ENCODE data around the gene SGO2.
"Not testable (repeated sequence)": the region's sequence is repeated elsewhere in the genome, so short reads cannot be mapped to it uniquely, and the experiment has no call there.

The SGO2 gene

DNA sequence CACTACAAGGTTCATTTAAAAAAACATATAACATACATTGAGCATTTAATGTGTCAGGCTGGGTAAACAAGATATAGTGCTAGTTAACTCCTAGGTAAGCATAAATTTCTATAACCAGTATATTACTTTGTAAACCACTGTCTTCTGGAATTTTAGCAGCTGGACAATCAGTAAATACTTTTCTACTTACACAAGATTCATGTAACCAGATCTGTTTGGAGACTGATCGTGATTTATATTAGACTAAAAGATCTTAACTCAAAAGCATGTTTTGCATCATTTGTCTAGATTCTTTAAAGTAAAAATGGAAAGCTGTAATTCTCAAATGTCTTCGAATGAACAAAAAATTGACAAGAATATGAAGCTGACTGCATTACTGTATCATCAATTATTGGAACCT, 941 bp upstream of the SGO2 start:
- no peak for DNase-seq (ENCODE audit: low read depth)

DNA sequence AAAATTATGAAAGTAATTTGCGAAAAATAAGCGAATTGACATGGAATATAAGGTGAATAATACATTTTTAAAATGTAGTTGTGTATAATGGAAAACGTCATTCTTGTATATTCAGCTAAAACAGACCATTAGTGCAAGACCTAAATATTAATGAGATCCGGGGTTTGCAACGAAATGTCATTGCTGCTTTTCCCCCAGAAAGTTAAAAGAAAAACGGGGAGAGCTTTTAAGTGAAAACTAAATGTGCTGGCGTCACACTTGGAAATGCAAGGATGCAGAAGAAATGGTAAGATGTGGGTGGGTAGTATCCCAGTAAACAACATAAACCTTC, 491 bp upstream of the SGO2 start:
- DNase-seq (ENCODE audit: low read depth): no peak

DNA sequence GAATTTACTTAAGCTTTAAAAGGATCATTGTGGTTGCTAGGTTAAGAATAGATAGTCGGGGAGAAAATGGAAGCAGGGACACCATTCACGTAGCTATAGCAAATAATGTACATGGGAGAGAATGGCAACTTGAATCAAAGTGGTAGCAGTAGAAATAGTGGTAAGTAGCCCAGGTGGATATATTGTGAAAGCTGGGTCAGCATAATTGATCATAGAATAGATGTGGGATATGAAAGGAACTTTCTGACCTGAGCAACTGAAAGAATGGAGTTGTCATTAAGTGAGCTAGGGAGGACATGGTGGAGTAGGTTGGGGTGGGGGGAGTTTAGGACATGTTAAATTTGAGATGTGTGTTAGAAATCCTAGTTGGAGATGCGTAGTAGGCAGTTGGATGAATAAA, 2.2 kb downstream of the SGO2 start:
- no peak for DNase-seq (ENCODE audit: low read depth)

DNA sequence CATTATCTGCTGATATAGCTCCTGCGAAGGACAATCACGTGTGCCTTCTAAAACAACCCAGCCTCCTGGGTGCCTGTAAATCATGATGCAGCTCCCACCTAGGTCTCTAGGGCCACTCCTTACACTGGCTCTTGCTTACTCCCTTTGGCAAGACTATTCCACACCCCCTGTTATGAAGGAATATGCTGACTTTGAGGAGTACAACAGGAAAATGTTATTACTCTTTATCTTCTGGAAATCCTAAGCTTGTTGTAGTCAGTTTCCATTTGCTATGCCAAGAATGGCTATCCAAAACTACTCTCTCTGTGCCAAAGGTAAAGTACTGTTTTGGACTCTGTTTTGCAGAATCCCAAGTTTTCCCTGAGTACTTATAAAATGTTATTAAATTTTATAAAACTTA, 7.7 kb downstream of the SGO2 start:
- no peak for DNase-seq (ENCODE audit: low read depth)

DNA sequence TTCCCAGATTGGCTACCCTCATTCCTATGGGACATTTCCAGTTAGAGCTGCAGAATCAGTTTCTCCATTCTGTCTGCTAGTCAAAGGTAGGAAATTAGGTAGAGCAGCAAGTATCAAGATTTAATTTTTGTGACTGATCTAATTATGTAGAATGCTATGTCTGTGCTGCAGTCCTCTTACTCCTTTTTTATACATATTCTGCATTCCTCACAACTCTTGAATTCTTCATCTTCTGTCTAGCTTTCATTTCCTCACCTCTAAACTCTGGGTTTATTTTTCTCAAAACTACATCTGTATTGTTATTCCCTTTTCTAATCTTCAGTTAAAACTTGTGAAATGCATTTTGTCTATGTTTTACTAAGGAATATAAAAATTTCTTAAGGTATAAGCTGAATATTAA, 8.6 kb downstream of the SGO2 start:
- no peak for DNase-seq (ENCODE audit: low read depth)

DNA sequence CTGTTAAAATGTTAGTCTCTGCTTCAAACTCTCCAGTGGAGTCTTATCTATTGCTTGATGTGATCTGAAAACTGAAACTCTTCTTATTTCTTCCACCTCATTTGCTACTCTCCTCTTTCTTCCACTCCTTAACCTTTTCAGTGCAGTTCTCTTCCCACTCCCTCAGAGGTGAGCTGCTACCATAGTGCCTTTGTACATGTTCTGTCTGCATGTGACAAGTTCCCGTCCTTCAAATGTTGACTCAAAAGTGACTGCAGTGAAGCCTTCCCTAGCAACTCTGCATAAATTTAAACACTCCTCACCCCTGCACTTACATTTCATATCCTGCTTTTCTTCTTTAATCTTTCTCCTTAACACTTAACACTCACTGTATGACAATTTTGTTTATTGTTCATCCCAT, 12.1 kb downstream of the SGO2 start:
- no peak for DNase-seq (ENCODE audit: low read depth)

DNA sequence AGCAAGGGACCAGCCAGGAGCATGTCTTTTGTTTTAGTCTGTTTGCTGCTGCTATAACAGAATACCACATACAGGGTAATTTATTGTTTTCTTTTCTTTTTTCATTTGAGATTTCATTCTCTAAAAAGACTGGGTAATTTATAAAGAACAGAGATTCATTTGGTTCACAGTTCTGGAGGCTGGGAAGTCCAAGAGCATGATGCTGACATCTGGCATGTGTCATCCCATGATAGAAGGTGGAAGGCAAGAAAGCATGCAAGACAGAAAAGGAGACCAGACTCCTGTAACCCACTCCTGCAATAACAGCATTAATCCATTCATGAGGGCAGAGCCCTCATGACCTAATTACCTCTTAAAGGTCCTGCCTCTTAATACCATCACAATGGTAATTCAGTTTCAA, 14.8 kb downstream of the SGO2 start:
- no peak for DNase-seq (ENCODE audit: low read depth)

DNA sequence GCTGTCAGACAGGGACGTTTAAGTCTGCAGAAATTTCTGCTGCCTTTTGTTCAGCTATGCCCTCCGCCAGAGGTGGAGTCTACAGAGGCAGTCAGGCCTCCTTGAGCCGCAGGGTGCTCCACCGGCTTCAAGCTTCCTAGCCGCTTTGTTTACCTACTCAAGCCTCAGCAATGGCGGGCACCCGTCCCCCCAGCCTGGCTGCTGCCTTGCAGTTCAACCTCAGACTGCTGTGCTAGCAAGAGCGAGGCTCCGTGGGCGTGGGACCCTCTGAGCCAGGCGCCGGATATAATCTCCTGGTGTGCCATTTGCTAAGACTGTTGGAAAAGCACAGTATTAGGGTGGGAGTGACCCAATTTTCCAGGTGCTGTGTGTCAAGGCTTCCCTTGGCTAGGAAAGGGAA, 40.6 kb downstream of the SGO2 start:
- DNase-seq (ENCODE audit: low read depth): not testable (repeated sequence)

DNA sequence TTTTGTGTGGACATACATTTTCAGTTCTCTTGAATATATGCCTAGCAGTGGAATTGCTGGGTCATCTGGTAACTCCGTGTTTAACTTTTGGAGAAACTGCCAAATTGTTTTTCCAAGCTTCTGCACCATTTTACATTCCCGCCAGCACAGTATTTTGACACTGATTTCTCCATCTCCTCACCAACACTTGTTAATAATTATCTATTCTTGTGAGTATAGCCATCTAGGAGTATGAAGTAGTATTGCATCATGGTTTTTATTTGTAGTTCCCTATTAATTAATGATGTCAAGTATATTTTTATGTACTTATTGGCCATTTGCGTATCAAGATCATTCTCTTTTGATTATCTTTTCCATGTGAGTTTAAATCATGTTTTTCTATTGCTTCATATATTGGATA, 41.9 kb downstream of the SGO2 start:
- DNase-seq (ENCODE audit: low read depth): no peak

DNA sequence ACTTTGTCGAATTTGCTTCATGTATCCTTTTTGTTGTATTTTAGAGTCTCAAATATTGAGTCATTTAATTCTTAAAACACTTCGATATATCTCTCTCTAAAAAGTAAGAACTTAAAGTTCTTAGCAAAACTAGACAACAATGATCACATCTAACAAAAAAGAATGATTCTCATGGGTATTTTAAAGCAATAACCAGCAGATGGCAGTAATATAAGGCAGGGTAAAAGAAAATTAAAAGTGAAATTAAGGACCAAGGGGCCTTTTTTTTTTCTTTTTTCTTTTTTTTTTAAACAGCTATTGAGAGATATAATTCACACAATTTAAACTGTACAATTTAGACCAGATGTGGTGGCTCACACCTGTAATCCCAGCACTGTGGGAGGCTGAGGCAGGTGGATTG, 50.0 kb downstream of the SGO2 start:
- no peak for DNase-seq (ENCODE audit: low read depth)

DNA sequence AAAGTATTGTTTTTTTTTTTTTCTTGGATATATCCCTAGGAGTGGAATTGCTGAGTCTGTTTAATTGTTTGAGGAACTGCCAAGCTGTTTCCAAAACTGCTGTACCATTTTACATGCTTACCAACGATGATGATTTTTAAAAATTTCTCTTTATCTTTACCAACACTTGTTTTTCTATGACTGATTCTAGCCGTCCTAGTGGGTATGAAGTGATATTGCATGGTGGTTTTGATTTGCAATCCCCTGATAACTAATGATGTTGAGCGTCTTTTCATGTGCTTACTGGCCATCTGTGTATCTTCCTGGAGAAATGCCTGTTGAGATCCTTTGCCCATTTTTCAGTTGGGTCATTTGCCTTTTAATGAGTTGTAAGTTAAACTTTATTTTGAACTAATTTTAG, 51.0 kb downstream of the SGO2 start:
- no peak for DNase-seq (ENCODE audit: low read depth)

DNA sequence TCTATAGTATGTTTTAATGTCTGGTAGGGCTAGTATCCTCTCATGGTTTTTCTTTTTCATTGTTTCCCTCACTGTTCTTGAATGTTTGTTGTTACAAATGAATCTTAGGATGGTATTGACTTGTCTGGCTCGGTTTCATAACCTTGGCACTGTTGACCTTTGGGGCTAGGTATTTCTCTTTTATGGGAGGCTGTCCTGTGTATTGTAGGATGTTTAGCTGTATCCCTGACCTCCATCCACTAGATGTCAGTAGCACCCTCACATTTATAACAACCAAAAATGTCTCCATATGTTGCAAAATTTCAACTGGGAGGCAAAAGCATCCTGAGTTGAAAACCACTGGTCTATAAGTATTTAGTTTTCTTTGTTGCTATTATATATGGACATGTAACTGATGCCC, 52.8 kb downstream of the SGO2 start:
- no peak for DNase-seq (ENCODE audit: low read depth)

DNA sequence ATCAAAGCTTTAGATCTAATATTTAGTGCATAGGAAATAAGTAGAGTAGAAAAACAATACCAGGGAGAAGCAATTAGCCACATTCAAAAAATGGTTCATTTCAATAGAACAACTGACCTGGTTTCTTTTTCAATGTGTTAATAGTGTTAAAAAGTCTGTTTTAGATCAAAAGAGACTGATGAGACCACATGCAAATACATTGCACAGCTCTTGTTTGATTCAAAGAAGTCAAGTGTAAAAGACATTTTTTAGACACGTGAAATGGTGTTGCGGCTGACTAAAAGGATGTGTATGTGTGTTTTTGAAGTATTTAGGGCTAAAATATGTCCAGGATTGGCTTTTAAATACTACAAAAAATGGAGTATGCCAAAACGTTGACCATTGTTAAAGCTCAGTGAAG, 58.6 kb downstream of the SGO2 start:
- DNase-seq (ENCODE audit: low read depth): no peak

DNA sequence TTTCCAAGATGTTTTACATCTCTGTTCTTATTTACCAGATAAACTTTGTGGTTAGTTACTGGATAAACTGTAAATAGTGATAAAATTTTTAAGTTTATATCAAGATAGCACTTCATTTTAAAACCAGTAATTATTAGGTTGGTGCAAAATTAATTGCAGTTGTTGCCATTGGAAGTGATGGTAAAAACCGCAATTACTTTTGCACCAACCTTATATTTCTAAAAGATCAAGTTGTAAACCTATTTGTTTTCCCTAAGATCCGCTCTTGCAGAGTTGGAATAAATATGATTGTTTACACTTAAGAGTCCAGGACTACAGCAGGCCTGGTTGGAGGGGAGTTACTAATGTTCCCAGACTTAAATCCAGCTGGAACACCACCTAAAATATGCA, 59.3 kb downstream of the SGO2 start:
- DNase-seq (ENCODE audit: low read depth): no peak

DNA sequence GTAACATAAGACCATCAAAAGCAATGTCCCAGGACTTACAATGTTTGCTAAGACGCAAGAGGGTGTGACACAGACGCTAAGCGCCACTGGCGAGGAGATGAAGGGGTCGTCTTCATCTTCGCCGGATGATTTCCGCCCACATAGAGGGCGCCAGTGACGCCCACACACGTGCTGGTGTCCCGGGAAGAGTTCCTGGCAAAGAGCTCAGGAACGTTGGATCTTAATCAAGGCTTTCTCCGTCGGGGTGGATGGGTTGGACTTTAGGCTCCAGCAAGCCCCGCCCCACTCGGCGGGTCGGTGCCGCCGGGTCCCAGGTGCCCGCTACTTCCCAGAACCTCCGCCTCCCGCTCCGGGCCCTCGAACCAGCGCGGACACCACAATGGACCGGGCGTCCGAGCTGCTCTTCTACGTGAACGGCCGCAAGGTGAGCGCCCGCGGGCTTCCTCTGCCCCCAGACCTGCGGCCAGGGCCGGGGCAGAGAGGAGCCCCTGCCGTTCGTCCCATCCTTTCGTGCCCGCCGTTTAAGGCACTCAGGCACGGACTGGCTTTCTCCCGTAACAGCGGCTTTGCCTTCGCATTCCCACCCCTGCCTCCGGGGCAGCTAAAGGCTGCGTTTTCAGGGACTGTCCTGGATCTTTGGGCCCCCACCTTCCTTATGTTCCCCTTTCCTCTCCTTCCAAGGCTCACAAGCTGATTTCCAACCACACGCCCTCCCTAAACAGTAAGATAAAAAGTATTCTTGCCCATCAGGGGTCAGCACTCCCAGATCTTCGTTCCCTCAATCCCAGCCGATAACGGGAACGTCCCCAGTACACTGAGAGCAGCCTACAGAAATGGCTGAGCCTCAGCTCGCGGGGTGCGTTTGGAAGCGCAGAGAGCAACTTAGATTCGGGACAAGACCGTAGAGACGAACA, 60.0 kb downstream of the SGO2 start, which contains the start of gene AOX1:
Gene AOX1, plus strand, starts transcription at position 285 of the 914 bp plus-strand sequence. Its CDS starts 95 bp downstream, at position 380.
- DNase-seq (ENCODE audit: low read depth): peak; percentile 6

DNA sequence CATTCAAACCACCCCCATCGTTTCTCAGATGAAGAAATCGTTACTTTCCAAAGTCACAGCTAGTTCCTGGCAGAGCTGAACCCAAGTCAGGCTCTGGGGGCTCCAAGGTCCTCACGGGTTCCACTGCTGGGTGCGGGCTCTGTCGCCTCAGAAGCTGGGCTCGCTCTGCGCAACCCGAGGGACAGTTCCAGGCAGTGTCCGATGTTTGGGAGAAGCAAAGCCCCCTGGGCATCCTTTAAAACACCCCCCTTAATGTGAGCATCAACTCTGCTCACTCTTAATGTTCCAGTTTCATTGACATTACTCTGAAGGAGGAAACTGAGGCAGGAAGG, 60.6 kb downstream of the SGO2 start:
- no peak for DNase-seq (ENCODE audit: low read depth)

DNA sequence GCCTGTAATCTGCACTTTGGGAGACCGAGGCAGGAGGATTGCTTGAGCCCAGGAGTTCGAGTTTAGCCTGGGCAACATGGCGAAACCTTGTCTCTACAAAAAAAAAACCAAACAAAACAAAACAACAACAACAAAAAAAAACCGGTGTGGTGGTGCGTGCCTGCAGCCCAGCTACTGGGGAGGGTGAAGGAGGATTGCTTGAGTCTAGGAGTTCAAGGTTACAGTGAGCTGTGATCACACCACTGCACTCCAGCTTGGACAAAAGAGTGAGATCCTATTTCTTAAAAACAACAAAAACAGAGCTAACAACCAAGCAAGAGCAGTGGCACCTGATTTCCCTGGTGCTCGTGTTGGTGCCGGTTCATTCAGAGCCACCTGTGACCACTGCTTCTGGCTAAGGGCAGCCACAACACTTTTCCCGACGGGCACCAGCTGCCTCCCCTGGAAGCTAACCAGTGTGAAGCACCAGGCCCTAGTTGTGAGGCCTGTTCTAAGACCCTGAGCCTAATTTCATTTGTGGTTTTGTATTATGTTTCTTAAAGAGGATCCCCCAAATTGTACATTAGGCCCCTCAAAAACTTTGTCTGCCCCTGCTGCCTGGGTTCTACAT, 61.1 kb downstream of the SGO2 start:
- no peak for DNase-seq (ENCODE audit: low read depth)

DNA sequence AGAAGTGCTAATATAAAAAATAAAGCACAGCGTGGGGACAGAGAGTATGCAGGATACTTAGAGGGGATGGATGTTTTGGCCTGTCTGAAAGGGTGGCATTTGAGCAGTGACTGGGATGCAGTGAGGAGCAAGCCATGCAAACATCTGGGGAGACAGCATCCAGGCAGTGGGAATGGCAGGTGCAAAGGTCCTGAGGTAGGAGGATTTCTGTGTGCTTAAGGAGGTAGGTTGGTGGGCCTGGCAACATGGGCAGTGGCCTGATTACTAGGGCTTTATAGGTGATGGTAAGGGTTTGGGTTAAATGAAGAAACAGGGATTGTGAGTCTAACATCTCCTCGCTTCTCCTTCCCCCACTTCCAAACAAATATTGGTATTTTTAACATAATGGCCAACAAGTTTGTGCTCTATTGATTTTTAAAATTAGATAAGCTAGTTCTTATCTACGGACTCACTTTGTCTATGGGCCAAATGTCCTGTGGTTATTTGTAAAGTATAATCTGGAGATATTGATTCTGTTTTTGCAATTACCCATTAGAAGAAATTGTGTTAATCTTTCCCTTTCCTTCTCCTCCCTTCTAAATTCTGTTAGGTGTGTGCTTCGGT, 62.2 kb downstream of the SGO2 start:
- no peak for DNase-seq (ENCODE audit: low read depth)

DNA sequence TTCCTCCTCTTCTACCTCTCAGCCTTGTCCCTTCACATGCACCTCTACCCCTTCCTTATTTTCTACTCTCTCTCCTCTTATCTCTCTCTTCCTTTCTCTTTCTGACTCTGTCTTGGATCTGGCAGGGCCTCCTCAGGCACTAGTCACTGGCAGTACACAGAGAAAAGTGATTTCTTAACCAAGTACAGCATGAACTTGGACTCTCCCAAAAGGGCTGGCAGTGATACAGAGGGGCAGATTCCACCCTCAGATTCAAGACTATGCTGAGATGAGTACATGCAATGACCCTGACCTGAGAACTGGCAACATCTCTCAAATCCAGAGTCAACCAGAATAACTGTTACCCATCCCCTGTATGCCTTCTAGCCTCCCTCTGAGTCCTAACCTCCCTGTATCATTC, 64.1 kb downstream of the SGO2 start:
- DNase-seq (ENCODE audit: low read depth): no peak

DNA sequence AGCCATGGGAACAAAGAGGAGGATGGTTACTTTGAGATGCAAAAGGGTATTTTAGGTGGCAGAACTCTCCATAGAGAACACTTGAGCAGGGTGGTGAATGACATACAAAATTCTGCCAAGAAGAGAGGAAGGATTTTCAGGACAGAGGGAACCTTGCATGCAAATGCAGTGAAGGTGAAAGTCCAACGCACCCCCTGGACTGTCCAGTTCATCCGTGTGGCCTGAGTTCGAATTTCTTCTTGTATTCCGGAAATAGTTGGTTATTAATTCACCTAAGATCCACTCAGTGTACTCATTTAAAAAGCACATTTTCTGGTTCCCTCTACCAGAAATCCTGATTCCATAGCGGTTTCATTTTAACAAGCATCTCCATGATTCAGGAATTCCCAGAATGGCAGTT, 65.3 kb downstream of the SGO2 start:
- no peak for DNase-seq (ENCODE audit: low read depth)

DNA sequence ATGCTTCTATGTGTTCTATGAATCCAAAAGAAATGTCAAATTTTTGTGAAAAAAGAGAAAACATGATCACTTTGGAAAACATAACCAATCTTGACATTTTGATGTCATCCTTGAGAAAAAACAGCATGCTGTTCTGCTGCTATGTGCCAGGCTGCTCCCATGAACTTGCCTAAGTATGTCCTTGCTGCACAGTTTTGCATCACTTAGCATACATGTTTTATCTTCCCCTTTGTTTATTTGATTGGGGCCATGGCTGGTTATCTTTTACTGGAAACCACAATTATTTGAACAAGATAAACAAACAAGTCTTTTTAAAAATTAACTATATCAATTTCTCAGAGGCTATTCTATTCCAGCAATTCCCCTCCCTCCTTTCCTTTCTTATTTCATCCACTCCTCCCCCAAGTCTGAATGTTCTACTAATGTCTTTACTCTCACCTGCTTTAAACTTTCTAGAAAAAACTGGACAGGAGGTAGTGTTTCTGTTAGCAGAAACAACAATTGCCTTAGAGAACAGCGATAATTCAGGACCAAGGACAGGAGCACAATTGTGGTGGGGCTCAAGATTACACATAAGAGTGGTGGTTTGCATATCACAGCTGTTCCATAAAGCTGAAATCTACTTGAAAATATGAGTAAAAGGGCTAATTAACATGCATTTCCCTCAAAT, 66.5 kb downstream of the SGO2 start:
- no peak for DNase-seq (ENCODE audit: low read depth)

DNA sequence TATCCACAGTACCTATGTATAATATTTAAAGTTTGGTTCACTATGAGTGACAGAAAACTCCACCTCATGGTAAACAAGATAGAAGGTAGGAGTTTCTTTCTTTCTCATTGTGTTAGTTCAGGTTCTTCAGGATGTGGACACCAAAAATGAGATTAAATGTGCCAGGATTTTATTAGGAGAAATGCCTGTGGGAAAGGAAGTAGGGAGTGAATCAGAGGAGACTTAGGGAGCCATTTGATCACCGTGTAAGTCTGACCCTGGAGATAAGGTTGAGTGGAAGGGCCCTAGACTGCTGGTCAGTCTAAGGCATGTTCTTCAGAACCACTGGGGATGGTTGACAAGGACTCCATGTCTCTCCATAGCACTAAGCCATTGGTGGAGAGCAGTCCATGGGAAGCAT, 67.9 kb downstream of the SGO2 start:
- DNase-seq (ENCODE audit: low read depth): no peak

DNA sequence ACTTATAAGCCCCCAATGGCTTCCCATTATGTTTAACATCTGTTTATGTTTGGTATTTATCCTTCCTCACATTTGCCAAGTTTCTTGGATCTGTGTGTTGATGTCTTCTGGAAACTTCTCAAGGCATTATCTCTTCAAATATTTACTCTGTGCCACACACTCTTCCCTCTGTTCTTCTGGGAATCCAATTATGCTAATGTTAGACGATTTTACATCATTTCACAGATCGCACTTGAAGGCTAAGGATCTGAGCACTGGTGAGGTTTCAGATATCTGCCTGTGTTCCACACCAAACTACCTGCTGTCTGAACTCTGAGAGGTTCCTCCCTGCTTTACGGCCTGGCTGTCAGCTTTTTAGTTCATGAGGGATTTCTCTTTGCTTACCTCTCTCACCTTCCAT, 69.9 kb downstream of the SGO2 start:
- no peak for DNase-seq (ENCODE audit: low read depth)
